ENCODE data around the gene SMIM13.
"Not testable (repeated sequence)": the region's sequence is repeated elsewhere in the genome, so short reads cannot be mapped to it uniquely, and the experiment has no call there.

The SMIM13 gene

DNA sequence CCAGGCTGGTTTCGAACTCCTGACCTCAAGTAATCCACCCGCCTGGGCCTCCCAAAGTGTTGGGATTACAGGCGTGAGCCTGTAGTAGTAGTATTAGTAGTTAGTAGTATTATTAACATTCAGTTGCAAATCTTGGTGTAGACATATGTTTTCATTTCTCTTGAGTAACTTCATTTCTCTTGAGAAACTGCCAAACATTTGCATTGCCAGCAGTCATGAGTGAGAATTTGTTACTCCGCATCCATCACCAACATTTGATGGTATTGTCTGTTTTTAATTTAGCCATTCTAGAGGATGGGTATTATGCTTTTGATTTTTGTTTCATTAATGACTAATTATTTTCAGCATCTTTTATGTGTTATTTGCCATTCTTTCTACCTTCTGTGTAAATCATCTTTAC is 19.4 kb downstream of the SMIM13 start:
- H3K4ac ChIP-seq (ENCODE audit: low read depth, low read length): no peak overlapping the region
- no peak overlapping the region for H3K4me3 ChIP-seq (ENCODE audit: low read length)
- no peaks in the 10 kb centered on the region for H3K27me3 ChIP-seq (ENCODE audit: insufficient read depth, low read length, poor library complexity)
- peaks cover 4% of the 10 kb centered on the region for H3K4me1 ChIP-seq (ENCODE audit: control insufficient read depth, low read depth, low read length)
- no peak overlapping the region for H2BK15ac ChIP-seq (replicated peaks; ENCODE audit: low read depth)
- H3K79me2 ChIP-seq (ENCODE audit: control insufficient read depth, insufficient read depth, low read length): peaks cover 40% of the 10 kb centered on the region
- H2AK5ac ChIP-seq (ENCODE audit: low read length): no peak overlapping the region
- no peak overlapping the region for H3K56ac ChIP-seq (ENCODE audit: low read length)
- no CpG with 5 or more reads among the region's 4 CpGs for WGBS (ENCODE audit: extremely low coverage, insufficient coverage, low lambda C conversion rate)
- no peak overlapping the region for H2BK120ac ChIP-seq (ENCODE audit: low read depth, low read length)
- no peak overlapping the region for H2BK5ac ChIP-seq (ENCODE audit: low read length)
- no peak overlapping the region for H3K9ac ChIP-seq (ENCODE audit: low read length)
- H3K36me3 ChIP-seq (ENCODE audit: control insufficient read depth, insufficient read depth, low read length): no peaks in the 10 kb centered on the region
- H3K27ac ChIP-seq (ENCODE audit: low read depth, low read length): no peak overlapping the region
- no peak for DNase-seq
- no peak overlapping the region for H3K23ac ChIP-seq (ENCODE audit: low read length)
- no peak overlapping the region for H4K8ac ChIP-seq (ENCODE audit: low read depth, low read length)
- no peak overlapping the region for H3K18ac ChIP-seq (ENCODE audit: low read length)
- no peak overlapping the region for H4K5ac ChIP-seq (ENCODE audit: low read length)
- H3K4me2 ChIP-seq (ENCODE audit: low read length): no peak overlapping the region
- H3K79me1 ChIP-seq (ENCODE audit: low read length): peaks cover 30% of the 10 kb centered on the region

DNA sequence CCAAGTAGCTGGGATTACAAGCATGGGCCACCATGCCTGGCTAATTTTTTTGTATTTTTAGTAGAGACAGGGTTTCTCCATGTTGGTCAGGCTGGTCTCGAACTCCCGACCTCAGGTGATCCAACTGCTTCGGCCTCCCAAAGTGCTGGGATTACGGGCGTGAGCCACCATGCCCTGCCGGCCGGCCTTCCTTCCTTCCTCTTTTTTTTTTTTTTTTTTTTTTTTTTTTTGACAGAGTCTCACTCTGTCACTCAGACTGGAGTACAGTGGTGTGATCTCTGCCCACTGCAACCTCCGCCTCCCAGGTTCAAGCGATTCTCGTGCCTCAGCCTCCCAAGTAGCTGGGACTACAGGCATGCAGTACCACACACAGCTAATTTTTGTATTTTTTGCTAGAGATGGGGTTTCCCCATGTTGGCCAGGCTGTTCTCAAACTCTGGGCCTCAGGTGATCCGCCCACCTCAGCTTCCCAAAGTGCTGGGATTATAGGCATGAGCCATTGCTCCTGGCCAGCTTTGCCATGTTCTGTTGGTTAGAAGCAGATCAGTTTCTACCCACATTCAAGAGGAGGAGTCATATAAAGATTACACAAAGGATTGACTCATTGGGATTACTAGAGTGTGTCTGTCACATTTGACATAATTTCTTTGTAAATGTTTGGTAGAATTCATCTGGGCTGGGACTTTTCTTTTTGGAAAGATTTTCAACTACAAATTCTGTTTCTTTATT is 22.3 kb downstream of the SMIM13 start:
- not testable (repeated sequence) for H3K56ac ChIP-seq (ENCODE audit: low read length); H2AK5ac ChIP-seq (ENCODE audit: low read length); H2BK120ac ChIP-seq (ENCODE audit: low read depth, low read length); H3K18ac ChIP-seq (ENCODE audit: low read length); H3K27me3 ChIP-seq (ENCODE audit: insufficient read depth, low read length, poor library complexity); H3K4me1 ChIP-seq (ENCODE audit: control insufficient read depth, low read depth, low read length); DNase-seq; H3K27ac ChIP-seq (ENCODE audit: low read depth, low read length); H3K4ac ChIP-seq (ENCODE audit: low read depth, low read length); H4K5ac ChIP-seq (ENCODE audit: low read length); H4K8ac ChIP-seq (ENCODE audit: low read depth, low read length); H3K4me2 ChIP-seq (ENCODE audit: low read length); H2BK5ac ChIP-seq (ENCODE audit: low read length); H3K9ac ChIP-seq (ENCODE audit: low read length); H2BK15ac ChIP-seq (replicated peaks; ENCODE audit: low read depth); H3K4me3 ChIP-seq (ENCODE audit: low read length); H3K23ac ChIP-seq (ENCODE audit: low read length); H3K36me3 ChIP-seq (ENCODE audit: control insufficient read depth, insufficient read depth, low read length)
- WGBS (ENCODE audit: extremely low coverage, insufficient coverage, low lambda C conversion rate): no CpG with 5 or more reads among the region's 11 CpGs
- Histone ChIP-seq H3K79me1 (ENCODE audit: low read length) (peaks cover 16% of the 10 kb centered on the region), H3K79me2 (ENCODE audit: control insufficient read depth, insufficient read depth, low read length) (peaks cover 27% of the 10 kb centered on the region)

DNA sequence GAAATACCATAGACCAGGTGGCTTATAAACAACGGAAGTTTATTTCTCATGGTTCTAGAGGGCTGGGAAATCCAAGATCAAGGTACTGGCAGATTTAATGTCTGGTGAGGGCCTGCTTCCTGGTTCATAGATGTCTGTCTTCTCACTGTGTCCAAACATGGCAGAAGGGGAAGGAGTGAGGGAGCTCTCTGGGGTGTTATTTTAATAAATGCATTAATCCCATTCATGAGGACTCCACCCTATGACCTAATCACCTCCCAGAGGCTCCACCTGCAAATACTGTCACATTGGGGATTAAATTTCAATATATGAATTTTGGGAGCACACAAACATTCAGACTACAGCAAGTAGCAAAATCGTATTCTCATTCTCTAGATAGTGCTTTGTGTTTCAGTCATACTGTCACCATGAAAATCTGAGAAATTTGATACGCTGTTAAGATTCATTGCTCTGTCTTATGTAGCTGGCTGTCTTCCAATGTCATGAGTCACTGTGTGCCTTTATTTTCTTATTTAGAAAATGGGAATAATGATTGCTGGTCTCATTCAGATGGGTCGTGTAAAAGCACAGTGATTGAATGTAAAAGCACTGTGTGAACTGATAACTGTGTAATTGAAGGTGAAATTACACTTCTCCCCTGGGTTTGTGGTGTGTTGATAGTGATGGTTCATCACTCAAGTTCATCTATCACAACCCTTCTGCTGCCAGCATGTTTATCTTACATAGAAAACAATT is 26.8 kb downstream of the SMIM13 start:
- no peak overlapping the region for H3K4me3 ChIP-seq (ENCODE audit: low read length)
- H2AK5ac ChIP-seq (ENCODE audit: low read length): no peak overlapping the region
- DNase-seq: no peak
- no peak overlapping the region for H3K27ac ChIP-seq (ENCODE audit: low read depth, low read length)
- no peak overlapping the region for H4K8ac ChIP-seq (ENCODE audit: low read depth, low read length)
- no peaks in the 10 kb centered on the region for H3K4me1 ChIP-seq (ENCODE audit: control insufficient read depth, low read depth, low read length)
- H3K56ac ChIP-seq (ENCODE audit: low read length): no peak overlapping the region
- H3K4ac ChIP-seq (ENCODE audit: low read depth, low read length): no peak overlapping the region
- H4K5ac ChIP-seq (ENCODE audit: low read length): no peak overlapping the region
- peaks cover 19% of the 10 kb centered on the region for H3K79me2 ChIP-seq (ENCODE audit: control insufficient read depth, insufficient read depth, low read length)
- no peaks in the 10 kb centered on the region for H3K36me3 ChIP-seq (ENCODE audit: control insufficient read depth, insufficient read depth, low read length)
- no peak overlapping the region for H3K4me2 ChIP-seq (ENCODE audit: low read length)
- no peak overlapping the region for H2BK15ac ChIP-seq (replicated peaks; ENCODE audit: low read depth)
- WGBS (ENCODE audit: extremely low coverage, insufficient coverage, low lambda C conversion rate): no CpG with 5 or more reads among the region's 4 CpGs
- no peak overlapping the region for H3K18ac ChIP-seq (ENCODE audit: low read length)
- H3K9ac ChIP-seq (ENCODE audit: low read length): no peak overlapping the region
- no peak overlapping the region for H2BK120ac ChIP-seq (ENCODE audit: low read depth, low read length)
- H3K27me3 ChIP-seq (ENCODE audit: insufficient read depth, low read length, poor library complexity): no peaks in the 10 kb centered on the region
- no peak overlapping the region for H2BK5ac ChIP-seq (ENCODE audit: low read length)
- H3K23ac ChIP-seq (ENCODE audit: low read length): no peak overlapping the region
- H3K79me1 ChIP-seq (ENCODE audit: low read length): peaks cover 16% of the 10 kb centered on the region

DNA sequence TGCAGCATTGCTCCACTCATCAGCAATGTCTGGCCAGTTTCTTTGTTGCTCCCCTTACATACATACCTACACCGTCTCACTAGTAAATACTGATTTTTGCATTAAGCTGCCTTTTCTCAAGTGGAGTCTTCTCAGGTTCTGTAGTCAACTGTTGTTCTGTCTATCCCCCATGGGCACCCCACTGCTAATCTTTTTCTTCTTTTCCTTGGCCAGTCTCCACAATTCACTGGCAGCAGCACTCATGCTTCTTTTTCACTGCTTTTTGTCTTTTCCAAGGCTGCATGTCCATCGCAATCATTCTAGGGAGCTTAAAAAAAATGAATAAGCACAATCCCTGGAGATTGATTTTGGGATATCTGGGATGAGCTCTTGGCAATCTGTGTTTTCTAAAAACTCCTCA is 28.2 kb downstream of the SMIM13 start:
- Histone ChIP-seq H3K23ac (ENCODE audit: low read length) (no peak overlapping the region), H3K18ac (ENCODE audit: low read length) (no peak overlapping the region), H2BK5ac (ENCODE audit: low read length) (no peak overlapping the region), H3K56ac (ENCODE audit: low read length) (no peak overlapping the region), H3K4me2 (ENCODE audit: low read length) (no peak overlapping the region), H3K36me3 (ENCODE audit: control insufficient read depth, insufficient read depth, low read length) (no peaks in the 10 kb centered on the region), H4K5ac (ENCODE audit: low read length) (no peak overlapping the region), H2BK120ac (ENCODE audit: low read depth, low read length) (no peak overlapping the region), H3K4me1 (ENCODE audit: control insufficient read depth, low read depth, low read length) (no peaks in the 10 kb centered on the region), H2AK5ac (ENCODE audit: low read length) (no peak overlapping the region), H3K27me3 (ENCODE audit: insufficient read depth, low read length, poor library complexity) (no peaks in the 10 kb centered on the region), H3K27ac (ENCODE audit: low read depth, low read length) (no peak overlapping the region), H3K4me3 (ENCODE audit: low read length) (no peak overlapping the region), H3K79me2 (ENCODE audit: control insufficient read depth, insufficient read depth, low read length) (peaks cover 19% of the 10 kb centered on the region), H3K4ac (ENCODE audit: low read depth, low read length) (no peak overlapping the region), H3K79me1 (ENCODE audit: low read length) (peaks cover 19% of the 10 kb centered on the region), H3K9ac (ENCODE audit: low read length) (no peak overlapping the region), H2BK15ac (replicated peaks; ENCODE audit: low read depth) (no peak overlapping the region), H4K8ac (ENCODE audit: low read depth, low read length) (no peak overlapping the region)
- WGBS (ENCODE audit: extremely low coverage, insufficient coverage, low lambda C conversion rate): no CpG with 5 or more reads among the region's 2 CpGs
- DNase-seq: no peak

DNA sequence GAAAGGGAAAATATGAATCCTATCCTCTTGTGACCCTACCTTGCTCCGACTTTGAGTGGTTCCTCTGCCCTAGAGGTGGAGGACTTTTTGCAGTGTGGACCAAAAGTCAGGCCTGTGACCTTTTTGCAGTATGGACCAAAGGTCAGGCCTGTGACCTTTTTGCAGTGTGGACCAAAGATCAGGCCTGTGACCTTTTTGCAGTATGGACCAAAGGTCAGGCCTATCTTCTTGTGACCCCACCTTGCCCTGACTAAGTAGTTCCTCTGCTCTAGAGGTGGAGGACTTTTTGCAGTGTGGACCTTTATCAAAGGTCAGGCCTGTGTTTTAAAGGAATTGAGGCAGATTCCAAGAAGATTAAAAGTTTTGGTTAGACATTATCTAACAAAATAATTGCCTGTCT is 28.7 kb downstream of the SMIM13 start:
- peaks cover 19% of the 10 kb centered on the region for H3K79me1 ChIP-seq (ENCODE audit: low read length)
- H3K4me2 ChIP-seq (ENCODE audit: low read length): no peak overlapping the region
- H2BK120ac ChIP-seq (ENCODE audit: low read depth, low read length): no peak overlapping the region
- no peak overlapping the region for H3K4ac ChIP-seq (ENCODE audit: low read depth, low read length)
- no peak overlapping the region for H3K4me3 ChIP-seq (ENCODE audit: low read length)
- no peak overlapping the region for H2AK5ac ChIP-seq (ENCODE audit: low read length)
- H3K18ac ChIP-seq (ENCODE audit: low read length): no peak overlapping the region
- no peaks in the 10 kb centered on the region for H3K4me1 ChIP-seq (ENCODE audit: control insufficient read depth, low read depth, low read length)
- no peak overlapping the region for H3K9ac ChIP-seq (ENCODE audit: low read length)
- no peak overlapping the region for H4K8ac ChIP-seq (ENCODE audit: low read depth, low read length)
- H3K36me3 ChIP-seq (ENCODE audit: control insufficient read depth, insufficient read depth, low read length): no peaks in the 10 kb centered on the region
- WGBS (ENCODE audit: extremely low coverage, insufficient coverage, low lambda C conversion rate): no CpG with 5 or more reads among the region's 1 CpG
- no peak overlapping the region for H3K23ac ChIP-seq (ENCODE audit: low read length)
- no peak overlapping the region for H3K56ac ChIP-seq (ENCODE audit: low read length)
- H4K5ac ChIP-seq (ENCODE audit: low read length): no peak overlapping the region
- peaks cover 21% of the 10 kb centered on the region for H3K79me2 ChIP-seq (ENCODE audit: control insufficient read depth, insufficient read depth, low read length)
- DNase-seq: no peak
- no peak overlapping the region for H2BK5ac ChIP-seq (ENCODE audit: low read length)
- no peak overlapping the region for H2BK15ac ChIP-seq (replicated peaks; ENCODE audit: low read depth)
- no peak overlapping the region for H3K27ac ChIP-seq (ENCODE audit: low read depth, low read length)
- H3K27me3 ChIP-seq (ENCODE audit: insufficient read depth, low read length, poor library complexity): no peaks in the 10 kb centered on the region
